ENCODE measurements around the gene IGFBP3.
A peak's percentile ranks its signal among the peaks of the same experiment; 100 is the strongest.
"Not testable (repeated sequence)": the region's sequence is repeated elsewhere in the genome, so short reads cannot be mapped to it uniquely, and the experiment has no call there.

Gene IGFBP3

GRCh38 chr7:45920502-45921380, at the start of gene IGFBP3:
Gene IGFBP3 (minus strand): TSS chr7:45921272. CDS start chr7:45921140, 132 bp downstream.
- DNase-seq, result no peak

- DNase-seq, result no peak
Measured at GRCh38 chr7:45970454-45970853, 49.4 kb upstream of the IGFBP3 start.

GRCh38 chr7:45969940-45970339, 48.9 kb upstream of the IGFBP3 start:
- DNase-seq, result no peak

GRCh38 chr7:45968856-45969541, 47.9 kb upstream of the IGFBP3 start:
- DNase-seq, result no peak

- DNase-seq, result no peak
Measured at GRCh38 chr7:45968312-45968711, 47.2 kb upstream of the IGFBP3 start.

GRCh38 chr7:45967591-45968157, 46.6 kb upstream of the IGFBP3 start:
- no peak for DNase-seq

GRCh38 chr7:45962861-45963260, 41.8 kb upstream of the IGFBP3 start:
- DNase-seq, result no peak

- no peak for DNase-seq
Measured at GRCh38 chr7:45957721-45958120, 36.6 kb upstream of the IGFBP3 start.

- no peak for DNase-seq
Measured at GRCh38 chr7:45955286-45955685, 34.2 kb upstream of the IGFBP3 start.

- DNase-seq, result not testable (repeated sequence)
Measured at GRCh38 chr7:45953055-45953454, 32.0 kb upstream of the IGFBP3 start.

GRCh38 chr7:45944058-45944457, 23.0 kb upstream of the IGFBP3 start:
- DNase-seq, result no peak

- no peak for DNase-seq
Measured at GRCh38 chr7:45940939-45941338, 19.9 kb upstream of the IGFBP3 start.

GRCh38 chr7:45940237-45940781, 19.2 kb upstream of the IGFBP3 start:
- DNase-seq, result not testable (repeated sequence)

GRCh38 chr7:45939574-45939973, 18.5 kb upstream of the IGFBP3 start:
- no peak for DNase-seq

GRCh38 chr7:45938626-45939302, 17.7 kb upstream of the IGFBP3 start:
- DNase-seq, result no peak

- no peak for DNase-seq
Measured at GRCh38 chr7:45937862-45938261, 16.8 kb upstream of the IGFBP3 start.

GRCh38 chr7:45937301-45937700, 16.2 kb upstream of the IGFBP3 start:
- no peak for DNase-seq

GRCh38 chr7:45930967-45931366, 9.9 kb upstream of the IGFBP3 start:
- no peak for DNase-seq

- no peak for DNase-seq
Measured at GRCh38 chr7:45927721-45928120, 6.6 kb upstream of the IGFBP3 start.

- no peak for DNase-seq
Measured at GRCh38 chr7:45924283-45924682, 3.2 kb upstream of the IGFBP3 start.

GRCh38 chr7:45923818-45924217, 2.7 kb upstream of the IGFBP3 start:
- no peak for DNase-seq

GRCh38 chr7:45923290-45923689, 2.2 kb upstream of the IGFBP3 start:
- DNase-seq, result peak in 1 of 2 donors; percentile 27

- no peak for DNase-seq
Measured at GRCh38 chr7:45922810-45923209, 1.7 kb upstream of the IGFBP3 start.
